MM.1S (cell line): ENCODE data around the gene MPST.

Experiments
- DNase-seq: peaks from one replicate; pipeline ENCODE4 v3.0.0-alpha.2; 2015
- H2AFZ ChIP-seq: fragments of 300-600 bp; sonication (generic); 2 replicates; pipeline ENCODE4 v1.6.0; 2016; ENCODE audit warnings: antibody characterized with exemption, low read length
- H3F3A ChIP-seq: fragments of 300-600 bp; sonication (generic); 2 replicates; pipeline ENCODE4 v1.6.1; 2016; ENCODE audit warnings: mild to moderate bottlenecking, antibody characterized with exemption, low read length, moderate library complexity, mixed read lengths; ENCODE audit not compliant: insufficient read depth
- H3K27ac ChIP-seq: fragments of 300-600 bp; sonication (generic); 2 replicates; pipeline ENCODE4 v1.5.1; 2016; ENCODE audit warnings: mild to moderate bottlenecking, low read length
- H3K27me3 ChIP-seq: fragments of 300-600 bp; sonication (generic); replicated peaks from 2 replicates; pipeline ENCODE4 v1.6.0; 2016; ENCODE audit warnings: low read length; ENCODE audit not compliant: insufficient read depth
- H3K36me3 ChIP-seq: fragments of 300-600 bp; sonication (generic); replicated peaks from 2 replicates; pipeline ENCODE4 v1.6.1; 2016; ENCODE audit warnings: mild to moderate bottlenecking, low read length, mixed read lengths; ENCODE audit not compliant: insufficient read depth
- H3K4me1 ChIP-seq: fragments of 300-600 bp; sonication (generic); 2 replicates; pipeline ENCODE4 v1.6.1; 2016; ENCODE audit warnings: low read length, mixed read lengths
- H3K4me2 ChIP-seq: fragments of 300-600 bp; sonication (generic); 2 replicates; pipeline ENCODE4 v1.6.0; 2016; ENCODE audit warnings: low read depth, low read length
- H3K4me3 ChIP-seq: fragments of 300-600 bp; sonication (generic); 2 replicates; pipeline ENCODE4 v1.5.1; 2016; ENCODE audit warnings: low read length, mixed read lengths
- H3K79me2 ChIP-seq: fragments of 300-600 bp; sonication (generic); 2 replicates; pipeline ENCODE4 v1.6.1; 2016; ENCODE audit warnings: mixed run types, low read length, mixed read lengths
- H3K9ac ChIP-seq: fragments of 300-600 bp; sonication (generic); 2 replicates; pipeline ENCODE4 v1.6.1; 2016; ENCODE audit warnings: low read length, mixed read lengths
- H3K9me2 ChIP-seq: fragments of 300-600 bp; sonication (generic); replicated peaks from 2 replicates; pipeline ENCODE4 v1.6.1; 2016; ENCODE audit warnings: mild to moderate bottlenecking, low read length, mixed read lengths; ENCODE audit not compliant: insufficient read depth
- H3K9me3 ChIP-seq: fragments of 300-600 bp; sonication (generic); replicated peaks from 2 replicates; pipeline ENCODE4 v1.6.1; 2016; ENCODE audit warnings: mild to moderate bottlenecking, low read length, mixed read lengths; ENCODE audit not compliant: insufficient read depth
- H4K20me1 ChIP-seq: fragments of 300-600 bp; sonication (generic); 2 replicates; pipeline ENCODE4 v1.6.1; 2016; ENCODE audit warnings: mild to moderate bottlenecking, low read length, moderate library complexity, mixed read lengths; ENCODE audit not compliant: insufficient read depth
- CTCF ChIP-seq: fragments of 300-600 bp; sonication (generic); IDR thresholded peaks from 2 replicates; pipeline ENCODE4 v1.5.1; 2016; ENCODE audit warnings: antibody characterized with exemption, low read length, mixed read lengths
- EZH2 ChIP-seq: fragments of 300-600 bp; sonication (generic); optimal IDR thresholded peaks from 2 replicates; pipeline ENCODE3; 2017; ENCODE audit warnings: low read depth, mild to moderate bottlenecking, antibody characterized with exemption, low read length, mixed read lengths
- EZH2phosphoT487 ChIP-seq: fragments of 300-600 bp; sonication (generic); IDR thresholded peaks from 2 replicates; pipeline ENCODE4 v1.6.1; 2018; ENCODE audit warnings: antibody characterized with exemption, low read length

The MPST gene

GRCh38 chr22:37015587-37015878, 4.0 kb upstream of the MPST start:
- H3F3A ChIP-seq: no peaks in the 10 kb centered on the region
- H3K9me2 ChIP-seq: no peaks in the 10 kb centered on the region
- H3K4me1 ChIP-seq: no peaks in the 10 kb centered on the region
- H3K36me3 ChIP-seq: no peaks in the 10 kb centered on the region
- TF ChIP-seq EZH2: no peak
- TF ChIP-seq CTCF: no peak
- no peak for TF ChIP-seq EZH2phosphoT487
- H2AFZ ChIP-seq: no peak overlapping the region
- H4K20me1 ChIP-seq: no peaks in the 10 kb centered on the region
- no peak overlapping the region for H3K4me3 ChIP-seq
- H3K79me2 ChIP-seq: peaks cover 9% of the 10 kb centered on the region; the same call in 1 of the 2 replicates
- no peaks in the 10 kb centered on the region for H3K9me3 ChIP-seq
- no peak overlapping the region for H3K9ac ChIP-seq
- no peaks in the 10 kb centered on the region for H3K27me3 ChIP-seq
- no peak overlapping the region for H3K4me2 ChIP-seq
- no peak for DNase-seq
- no peak overlapping the region for H3K27ac ChIP-seq

GRCh38 chr22:37016134-37016910, 3.2 kb upstream of the MPST start:
- Histone ChIP-seq H4K20me1 (no peaks in the 10 kb centered on the region), H3K27me3 (no peaks in the 10 kb centered on the region), H3K4me3 (no peak overlapping the region), H3K9me3 (no peaks in the 10 kb centered on the region), H3K4me2 (no peak overlapping the region), H3K9me2 (no peaks in the 10 kb centered on the region), H3K27ac (no peak overlapping the region), H3K4me1 (no peaks in the 10 kb centered on the region), H3K36me3 (no peaks in the 10 kb centered on the region), H2AFZ (no peak overlapping the region), H3K79me2 (peaks cover 9% of the 10 kb centered on the region; the same call in 1 of the 2 replicates), H3F3A (no peaks in the 10 kb centered on the region), H3K9ac (no peak overlapping the region)
- no peak for TF ChIP-seq CTCF
- no peak for TF ChIP-seq EZH2phosphoT487
- no peak for TF ChIP-seq EZH2
- no peak for DNase-seq

GRCh38 chr22:37017356-37017755, 2.2 kb upstream of the MPST start:
- Histone ChIP-seq H3K36me3 (no peaks in the 10 kb centered on the region), H3K27ac (no peak overlapping the region), H3K9ac (no peak overlapping the region), H3K79me2 (peaks cover 9% of the 10 kb centered on the region; the same call in 1 of the 2 replicates), H3K9me3 (no peaks in the 10 kb centered on the region), H3K4me2 (no peak overlapping the region), H3F3A (no peaks in the 10 kb centered on the region), H3K9me2 (no peaks in the 10 kb centered on the region), H3K4me3 (no peak overlapping the region), H4K20me1 (no peaks in the 10 kb centered on the region), H2AFZ (no peak overlapping the region), H3K27me3 (no peaks in the 10 kb centered on the region), H3K4me1 (no peaks in the 10 kb centered on the region)
- DNase-seq: no peak
- TF ChIP-seq EZH2: no peak
- no peak for TF ChIP-seq CTCF
- no peak for TF ChIP-seq EZH2phosphoT487
